Gastroesophageal sphincter (tissue), 3 donors: ENCODE measurements around the gene LYL1.

ENCODE experiments used
- CTCF ChIP-seq, 4 experiments: fragments of 200-600 bp in 2 of 4; fragments of 450-650 bp in 2 of 4; sonication (generic) in 1 of 4; IDR thresholded peaks; one replicate each; pipeline ENCODE4 v1.5.1; 2017 to 2019; ENCODE audit warnings: antibody characterized with exemption in 4 of 4, mild to moderate bottlenecking in 2 of 4, moderate library complexity in 2 of 4
- EP300 ChIP-seq: sonication (generic); formaldehyde crosslinking; IDR thresholded peaks from one replicate; pipeline ENCODE4 v1.6.1; 2017; ENCODE audit warnings: antibody characterized with exemption, mild to moderate bottlenecking
- POLR2AphosphoS5 ChIP-seq: sonication (generic); formaldehyde crosslinking; IDR thresholded peaks from one replicate; pipeline ENCODE4 v1.6.1; 2017; ENCODE audit warnings: antibody characterized with exemption

DNA sequence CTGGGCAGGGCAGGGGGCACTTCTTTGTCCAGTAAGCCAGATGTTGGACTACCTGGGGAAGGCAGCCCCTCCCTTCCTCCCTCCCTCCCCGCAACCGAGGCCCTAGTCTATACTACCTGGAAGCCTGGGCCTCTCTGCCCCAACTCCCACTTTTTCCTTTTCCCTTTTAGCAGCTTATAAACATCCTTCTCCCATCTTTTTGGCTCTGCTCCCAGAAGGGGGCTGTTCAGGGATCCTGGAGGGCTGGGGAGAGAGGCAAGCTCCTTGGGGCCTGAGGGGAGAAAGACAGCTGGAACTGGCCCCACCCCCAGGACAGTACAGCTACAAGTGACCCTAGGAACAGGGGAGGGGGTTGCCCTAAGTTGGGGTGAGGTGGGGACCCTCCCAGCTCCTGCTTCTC is 44.9 kb downstream of the LYL1 start:
- no peak for TF ChIP-seq CTCF (IDR thresholded peaks at IDR 0.05)
- no peak for TF ChIP-seq EP300
- TF ChIP-seq POLR2AphosphoS5: no peak
